ENCODE results near the gene CTDP1.

CTDP1 gene

GRCh38 chr18:79680100-79680879, 687 bp downstream of the CTDP1 start:
- in situ Hi-C loops (cut with HindIII; ENCODE audit: low sequenced_read_pairs): no loop called here

DNA sequence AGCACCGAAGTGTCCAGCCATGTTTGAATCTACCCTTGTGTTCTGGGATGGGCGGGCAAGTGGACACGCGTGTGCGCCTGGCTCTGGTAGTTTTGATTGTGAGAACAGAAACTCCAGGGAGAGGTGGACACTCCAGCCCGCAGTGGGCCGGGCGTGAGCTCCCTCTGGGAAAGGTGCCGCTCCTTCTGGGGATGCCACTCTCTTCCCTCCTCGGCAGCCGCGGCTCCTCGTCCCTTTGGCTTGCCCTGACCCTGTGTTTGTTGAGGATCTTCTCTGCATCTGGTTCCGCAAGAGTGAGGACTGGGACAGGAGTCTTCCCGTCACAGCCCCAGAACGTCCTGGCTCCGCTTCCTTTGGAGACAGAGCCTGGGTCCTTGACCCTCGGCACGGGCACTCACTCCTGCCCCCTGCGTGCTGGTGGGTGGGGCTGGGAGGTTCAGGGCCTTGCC, 1.3 kb downstream of the CTDP1 start:
- in situ Hi-C loops (cut with HindIII; ENCODE audit: low sequenced_read_pairs): no loop called here

DNA sequence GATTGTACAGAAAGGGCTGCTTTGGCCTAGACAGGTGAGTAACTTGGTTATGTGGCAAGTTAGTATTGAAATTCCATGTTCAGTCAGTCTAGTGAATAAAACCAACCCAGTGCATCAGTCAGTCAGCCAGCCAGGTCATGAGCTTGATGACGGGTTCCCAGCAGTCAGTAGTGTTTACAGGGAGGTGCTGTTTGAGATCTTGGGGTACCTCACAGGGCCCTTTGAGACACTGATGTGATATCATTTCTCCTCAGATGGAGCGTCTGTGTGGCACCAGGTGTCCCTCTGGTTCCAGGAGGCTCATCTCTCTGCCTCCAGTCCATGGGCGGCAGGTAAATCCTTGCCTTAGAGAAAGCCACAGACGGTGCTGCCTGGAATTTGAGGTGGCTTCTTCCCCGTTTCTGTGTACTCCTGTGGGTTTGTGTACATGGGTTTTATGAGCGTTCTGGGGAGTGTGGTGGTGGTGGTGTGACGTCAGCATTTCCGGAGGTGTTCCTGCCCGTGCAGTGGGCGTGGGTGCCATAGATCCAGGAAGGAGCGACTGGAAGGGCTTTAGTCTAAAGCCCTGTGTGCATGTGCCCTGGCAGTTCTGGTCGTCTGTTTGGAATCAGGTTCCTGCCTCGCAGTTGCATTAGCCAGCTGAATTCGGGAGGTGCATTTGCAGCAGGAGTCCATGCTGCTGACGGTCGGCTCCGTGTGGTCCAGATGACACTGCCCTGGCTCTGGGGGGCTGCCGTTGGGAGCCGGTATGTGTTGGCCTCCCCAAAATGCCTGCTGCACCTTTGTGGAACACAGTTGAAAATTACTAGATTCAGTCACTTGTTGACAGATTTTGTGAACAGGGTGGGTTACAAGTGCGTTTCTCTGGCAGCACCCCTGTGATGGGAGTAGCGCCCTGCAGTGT, 2.1 kb downstream of the CTDP1 start:
- in situ Hi-C loops (cut with HindIII; ENCODE audit: low sequenced_read_pairs): no loop called here

DNA sequence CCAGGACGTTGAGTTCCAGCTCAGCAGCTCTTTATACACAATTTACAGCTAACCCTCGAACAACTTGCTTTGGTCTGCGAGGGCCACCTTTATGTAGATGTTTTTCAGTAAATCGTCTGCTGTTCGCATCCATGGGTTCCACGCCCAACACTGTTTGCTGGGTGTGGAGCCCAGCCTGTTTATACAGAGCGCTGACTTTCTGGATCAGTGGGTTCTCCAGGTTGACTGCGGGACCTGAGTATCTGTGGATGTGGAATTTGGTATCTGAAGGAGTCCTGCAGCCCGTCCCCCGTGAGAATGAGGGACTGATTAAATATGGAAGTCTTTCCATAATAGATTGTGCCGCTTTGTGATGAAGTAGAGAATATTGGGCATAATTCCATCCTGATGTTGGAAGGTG, 2.9 kb downstream of the CTDP1 start:
- in situ Hi-C loops (cut with HindIII; ENCODE audit: low sequenced_read_pairs): no loop called here

DNA sequence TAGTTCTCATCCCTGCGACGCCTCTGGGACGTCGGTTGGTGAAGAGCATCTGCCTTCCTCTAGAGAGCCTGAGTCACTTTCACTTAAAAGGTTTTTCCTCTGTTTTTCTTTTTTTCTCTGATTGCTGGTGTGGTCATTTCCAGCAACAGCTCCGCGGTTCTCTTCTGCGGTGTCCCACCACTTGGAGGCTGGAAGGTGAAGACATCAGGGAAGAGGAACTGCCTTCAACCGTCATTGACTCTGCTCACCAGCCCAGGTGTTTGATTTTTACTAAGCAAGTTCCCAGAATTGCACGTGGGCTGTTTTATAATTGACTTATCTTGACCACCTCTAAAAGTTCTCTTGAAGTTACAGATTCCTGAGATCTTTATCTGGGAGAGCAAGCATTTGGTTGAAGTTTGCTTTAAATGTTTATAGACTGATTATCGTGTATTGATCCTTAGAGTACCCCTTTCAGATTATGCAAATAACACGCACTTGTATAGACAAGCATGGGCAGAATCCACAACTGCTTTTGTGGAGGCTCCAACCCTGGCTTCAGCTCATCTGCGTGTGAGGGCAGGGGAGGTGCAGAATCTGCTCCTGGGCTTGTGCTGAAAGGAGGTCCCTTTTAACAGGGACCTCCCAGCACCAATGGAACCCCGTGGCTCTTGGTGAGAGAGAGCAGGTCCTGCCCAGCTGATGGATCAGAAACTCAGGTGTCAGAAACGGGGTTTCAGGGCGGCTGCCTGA, 3.5 kb downstream of the CTDP1 start:
- in situ Hi-C loops (cut with HindIII; ENCODE audit: low sequenced_read_pairs): no loop called here

- in situ Hi-C loops (cut with HindIII; ENCODE audit: low sequenced_read_pairs): no loop called here
Observed at GRCh38 chr18:79683626-79684282, 4.2 kb downstream of the CTDP1 start.

GRCh38 chr18:79684283-79684631, 4.7 kb downstream of the CTDP1 start:
- in situ Hi-C loops (cut with HindIII; ENCODE audit: low sequenced_read_pairs): no loop called here

- in situ Hi-C loops (cut with HindIII; ENCODE audit: low sequenced_read_pairs): no loop called here
Observed at GRCh38 chr18:79684787-79685186, 5.2 kb downstream of the CTDP1 start.

DNA sequence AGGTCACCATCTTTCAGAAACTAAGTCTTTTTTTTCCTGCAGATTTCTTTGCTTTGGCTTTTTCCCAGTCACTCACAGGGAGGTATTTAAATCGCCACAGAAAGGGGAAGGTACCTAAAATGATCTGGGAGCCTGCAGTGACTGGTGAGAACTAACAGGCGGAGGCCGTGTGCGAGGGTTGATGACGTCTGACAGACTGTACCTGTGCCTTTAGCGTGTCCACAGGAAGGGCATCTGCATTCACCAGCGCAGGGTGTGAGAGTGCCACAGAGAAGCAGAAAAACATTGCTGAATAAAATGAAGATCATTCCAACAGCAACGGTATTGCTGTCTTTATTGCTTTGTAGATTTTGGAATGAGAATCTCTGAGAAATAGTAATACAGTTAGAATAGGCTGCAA, 5.7 kb downstream of the CTDP1 start:
- in situ Hi-C loops (cut with HindIII; ENCODE audit: low sequenced_read_pairs): no loop called here

DNA sequence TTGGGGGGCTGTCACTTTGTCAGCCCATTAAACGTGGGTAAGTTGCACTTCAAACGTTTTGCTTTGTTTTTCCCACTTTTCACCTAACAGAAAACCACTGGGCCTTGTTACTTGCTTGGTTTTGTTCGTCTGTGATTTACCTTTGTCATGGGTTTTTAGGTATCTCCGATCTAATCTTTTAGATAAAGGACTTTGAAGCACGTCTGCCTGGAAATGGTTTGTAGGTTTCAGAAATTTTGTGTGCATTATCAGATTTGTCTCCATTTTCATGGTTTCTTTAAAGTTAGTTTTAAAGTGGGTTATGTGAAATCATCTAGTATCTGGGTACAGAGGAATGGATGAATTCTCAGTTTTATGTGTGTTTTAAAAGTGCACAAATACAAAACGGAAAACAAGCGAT, 6.4 kb downstream of the CTDP1 start:
- in situ Hi-C loops (cut with HindIII; ENCODE audit: low sequenced_read_pairs): no loop called here

DNA sequence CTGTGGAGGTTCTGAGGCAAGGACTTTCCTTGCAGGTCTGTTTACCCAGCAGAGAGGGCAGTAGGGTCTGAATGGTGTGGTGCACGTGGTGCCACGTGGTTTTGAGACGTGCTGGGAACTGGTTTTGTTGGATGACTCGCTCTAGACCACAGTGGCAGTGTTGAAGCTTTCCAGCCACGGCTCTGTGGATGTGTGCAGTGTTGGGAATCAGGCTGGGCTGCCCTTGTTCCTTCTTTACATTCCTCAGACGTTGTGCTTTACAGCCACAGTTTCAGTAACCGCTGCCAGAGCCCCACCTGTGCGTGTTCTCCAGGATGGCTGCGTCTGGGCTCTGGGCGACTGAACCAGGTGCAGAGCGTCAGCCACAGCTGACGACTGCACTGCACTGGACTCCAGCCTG, 8.2 kb downstream of the CTDP1 start:
- in situ Hi-C loops (cut with HindIII; ENCODE audit: low sequenced_read_pairs): no loop called here

DNA sequence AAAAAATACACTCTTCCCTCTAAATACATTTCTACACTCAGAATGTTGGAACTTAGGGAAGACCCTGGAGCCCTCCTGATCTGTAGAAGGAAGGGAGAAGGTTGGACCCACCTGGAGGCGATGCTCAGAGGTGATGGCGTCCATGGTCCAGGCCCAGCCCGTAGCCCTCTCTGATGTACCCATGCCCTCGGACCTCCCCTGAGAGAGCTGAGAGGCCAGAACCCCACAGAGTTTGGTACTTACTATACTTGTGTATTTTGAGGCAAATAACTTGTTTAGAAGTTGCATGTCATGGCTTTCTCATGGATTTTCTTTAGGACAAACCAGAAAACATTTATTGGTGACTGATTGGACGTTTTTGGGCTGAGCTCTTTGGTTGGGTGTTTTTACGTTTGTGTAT, 10.5 kb downstream of the CTDP1 start:
- in situ Hi-C loops (cut with HindIII; ENCODE audit: low sequenced_read_pairs): loop anchor here (10.0 kb wide), 1 partner anchor 75 kb away; no protein-coding TSS in a partner anchor

DNA sequence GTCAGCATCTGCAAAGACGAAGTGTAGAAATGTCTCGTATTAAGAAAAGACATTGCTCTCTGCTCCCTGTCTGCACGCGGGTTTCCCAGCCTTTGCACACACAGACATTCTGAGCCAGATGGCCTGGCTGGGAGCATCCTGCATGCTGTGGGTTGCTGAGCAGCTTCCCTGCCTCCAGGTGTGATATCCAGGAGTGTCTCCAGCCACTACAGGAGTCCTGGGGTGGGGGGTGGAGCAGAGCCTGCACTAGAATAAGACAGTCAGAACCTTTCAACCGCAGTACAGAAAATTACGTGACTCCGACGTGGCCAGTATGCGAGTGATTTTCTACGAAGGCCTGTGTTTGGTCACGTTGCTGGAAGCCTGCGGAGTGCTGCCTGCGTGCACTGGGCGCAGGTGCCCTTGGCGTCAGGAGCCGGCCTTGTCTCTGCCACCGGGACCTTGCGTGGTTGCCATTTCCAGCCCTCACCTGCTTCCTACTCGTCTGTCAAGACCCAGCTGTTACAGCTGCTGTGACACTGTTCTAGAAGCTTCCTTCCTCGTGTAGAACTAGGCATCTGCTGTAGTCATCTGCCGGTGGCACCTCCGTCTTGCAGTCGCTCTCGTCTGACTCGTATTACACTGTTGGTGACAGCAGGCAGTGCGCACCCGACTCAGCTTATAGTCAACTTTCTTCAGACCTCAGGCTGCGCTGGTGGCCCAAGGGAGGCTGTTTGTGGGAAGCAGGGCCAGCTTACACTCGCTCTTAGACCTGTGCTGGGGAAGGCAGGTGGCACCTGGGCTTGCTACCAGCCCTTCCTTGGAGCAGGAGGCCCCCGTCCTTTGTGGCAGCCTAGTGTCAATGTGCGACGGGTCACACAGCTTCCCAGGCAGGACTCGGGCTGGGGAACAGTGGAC, 11.2 kb downstream of the CTDP1 start:
- in situ Hi-C loops (cut with HindIII; ENCODE audit: low sequenced_read_pairs): loop anchor here (10.0 kb wide), 1 partner anchor 74 kb away; no protein-coding TSS in a partner anchor

- in situ Hi-C loops (cut with HindIII; ENCODE audit: low sequenced_read_pairs): loop anchor here (10.0 kb wide), 1 partner anchor 73 kb away; no protein-coding TSS in a partner anchor
Observed at GRCh38 chr18:79692056-79692455, 12.5 kb downstream of the CTDP1 start.

- in situ Hi-C loops (cut with HindIII; ENCODE audit: low sequenced_read_pairs): loop anchor here (10.0 kb wide), 1 partner anchor 72 kb away; no protein-coding TSS in a partner anchor
Observed at GRCh38 chr18:79692886-79693285, 13.3 kb downstream of the CTDP1 start.

DNA sequence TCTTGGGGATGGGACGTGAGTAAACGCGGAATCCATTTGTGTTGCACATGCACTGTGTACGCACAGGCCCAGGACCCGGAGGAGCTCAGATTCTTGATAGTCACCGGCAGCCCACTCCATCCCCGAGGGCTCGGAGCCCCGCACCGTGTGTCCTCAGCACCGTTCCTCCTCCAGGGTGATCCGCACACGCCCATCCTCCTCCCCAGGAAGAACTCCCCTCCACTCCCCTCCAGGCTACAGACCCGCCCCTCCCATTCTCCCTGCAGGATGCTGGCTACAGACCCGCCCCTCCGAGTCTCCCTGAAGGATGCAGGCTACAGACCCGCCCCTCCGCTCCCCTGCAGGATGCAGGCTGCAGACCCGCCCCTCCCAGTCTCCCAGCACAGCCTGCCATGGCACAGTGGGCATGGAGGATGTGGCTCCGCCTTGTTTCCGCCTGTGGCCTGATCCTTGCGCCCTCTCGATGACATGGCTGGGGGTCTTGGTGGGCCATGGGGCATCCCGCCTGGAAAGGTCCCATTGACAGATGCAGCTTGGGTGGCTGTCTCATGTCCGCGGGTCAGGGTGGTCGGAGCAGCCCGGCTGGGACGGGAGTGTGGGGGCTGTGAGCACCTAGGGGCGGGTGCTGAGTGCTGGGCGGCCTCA, 14.1 kb downstream of the CTDP1 start:
- in situ Hi-C loops (cut with HindIII; ENCODE audit: low sequenced_read_pairs): loop anchor here (10.0 kb wide), 1 partner anchor 71 kb away; no protein-coding TSS in a partner anchor

DNA sequence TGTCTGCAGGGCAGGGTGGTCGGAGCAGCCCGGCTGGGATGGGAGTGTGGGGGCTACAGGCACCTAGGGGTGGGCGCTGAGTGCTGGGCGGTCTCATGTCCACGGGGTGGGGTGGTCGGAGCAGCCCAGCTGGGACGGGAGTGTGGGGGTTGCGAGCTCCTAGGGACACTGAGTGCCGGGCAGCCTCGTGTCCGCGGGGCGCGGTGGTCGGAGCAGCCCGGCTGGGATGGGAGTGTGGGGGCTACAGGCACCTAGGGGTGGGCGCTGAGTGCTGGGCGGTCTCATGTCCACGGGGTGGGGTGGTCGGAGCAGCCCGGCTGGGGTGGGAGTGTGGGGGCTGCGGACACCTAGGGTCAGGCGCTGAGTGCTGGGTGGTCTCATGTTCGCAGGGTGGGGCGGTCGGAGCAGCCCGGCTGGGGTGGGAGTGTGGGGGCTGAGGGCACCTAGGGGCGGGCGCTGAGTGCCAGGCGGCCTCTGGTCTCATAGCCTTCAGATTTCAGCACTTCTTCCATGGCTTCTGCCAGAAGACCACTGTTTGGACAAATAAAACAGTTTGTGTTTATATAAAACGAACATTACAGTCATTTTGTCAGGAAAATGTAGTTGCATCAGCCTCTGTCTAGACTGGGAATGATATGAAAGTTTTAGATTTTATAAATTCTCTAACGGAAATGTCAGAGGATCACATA, 14.7 kb downstream of the CTDP1 start:
- in situ Hi-C loops (cut with HindIII; ENCODE audit: low sequenced_read_pairs): loop anchor here (10.0 kb wide), 1 partner anchor 70 kb away; no protein-coding TSS in a partner anchor

DNA sequence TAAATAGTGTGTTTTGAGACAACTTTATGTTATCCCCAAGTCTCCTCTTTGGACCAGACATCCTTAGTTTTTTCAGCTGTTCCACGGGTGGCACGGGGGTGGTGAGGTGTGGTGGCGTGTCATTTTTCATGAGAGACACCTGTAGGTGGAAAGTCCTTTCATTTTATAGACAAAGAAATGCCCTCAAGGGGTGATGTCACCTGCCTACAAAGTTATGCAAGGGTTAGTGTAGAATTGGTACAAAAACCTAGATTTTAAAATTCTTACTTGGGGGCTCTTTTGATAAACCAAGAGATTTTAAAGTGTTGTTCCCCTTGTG, 15.3 kb downstream of the CTDP1 start:
- in situ Hi-C loops (cut with HindIII; ENCODE audit: low sequenced_read_pairs): loop anchor here (10.0 kb wide), 1 partner anchor 70 kb away; no protein-coding TSS in a partner anchor

Data from endothelial cell of hepatic sinusoid (primary cell).